ENCODE results near the gene HACL1.

DNA sequence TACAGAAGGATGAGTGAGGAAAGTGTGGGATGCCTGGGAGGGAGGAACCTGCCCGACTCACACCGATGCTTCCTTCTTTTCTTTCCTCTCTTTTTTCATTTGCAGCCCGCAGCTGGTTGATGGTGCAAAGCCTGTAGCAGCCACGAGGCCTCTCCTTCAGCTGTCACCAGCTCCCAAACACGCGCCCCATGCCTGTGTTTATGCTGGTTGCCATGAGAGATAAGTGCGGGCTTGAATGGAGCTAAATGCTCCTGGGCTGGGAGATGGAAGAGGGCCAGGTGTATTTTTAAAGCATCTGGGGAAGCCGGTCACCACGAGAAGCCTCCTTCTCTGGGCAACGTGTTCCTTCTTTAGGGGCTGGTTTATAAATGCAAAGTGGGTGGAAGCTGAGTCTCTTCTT lies 89.2 kb downstream of the HACL1 start:
- no peak for TF ChIP-seq TAF1 (IDR thresholded peaks at IDR 0.05; ENCODE audit: borderline replicate concordance, low read depth, low read length)
- TF ChIP-seq IRF4 (IDR thresholded peaks at IDR 0.05; ENCODE audit: low read depth, low read length) = no peak
- no peak for TF ChIP-seq NR2C2 (IDR thresholded peaks at IDR 0.05; ENCODE audit: borderline replicate concordance, control insufficient read depth, insufficient read length, low read depth)
- TF ChIP-seq HDAC2 (IDR thresholded peaks at IDR 0.05) = no peak
- TF ChIP-seq, protein P1, sequence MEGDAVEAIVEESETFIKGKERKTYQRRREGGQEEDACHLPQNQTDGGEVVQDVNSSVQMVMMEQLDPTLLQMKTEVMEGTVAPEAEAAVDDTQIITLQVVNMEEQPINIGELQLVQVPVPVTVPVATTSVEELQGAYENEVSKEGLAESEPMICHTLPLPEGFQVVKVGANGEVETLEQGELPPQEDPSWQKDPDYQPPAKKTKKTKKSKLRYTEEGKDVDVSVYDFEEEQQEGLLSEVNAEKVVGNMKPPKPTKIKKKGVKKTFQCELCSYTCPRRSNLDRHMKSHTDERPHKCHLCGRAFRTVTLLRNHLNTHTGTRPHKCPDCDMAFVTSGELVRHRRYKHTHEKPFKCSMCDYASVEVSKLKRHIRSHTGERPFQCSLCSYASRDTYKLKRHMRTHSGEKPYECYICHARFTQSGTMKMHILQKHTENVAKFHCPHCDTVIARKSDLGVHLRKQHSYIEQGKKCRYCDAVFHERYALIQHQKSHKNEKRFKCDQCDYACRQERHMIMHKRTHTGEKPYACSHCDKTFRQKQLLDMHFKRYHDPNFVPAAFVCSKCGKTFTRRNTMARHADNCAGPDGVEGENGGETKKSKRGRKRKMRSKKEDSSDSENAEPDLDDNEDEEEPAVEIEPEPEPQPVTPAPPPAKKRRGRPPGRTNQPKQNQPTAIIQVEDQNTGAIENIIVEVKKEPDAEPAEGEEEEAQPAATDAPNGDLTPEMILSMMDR (IDR thresholded peaks at IDR 0.05 in 2 of 3, conservative IDR thresholded peaks at IDR 0.05 in 1 of 3; ENCODE audit: control insufficient read depth in 2 of 3, extremely low read depth in 1 of 3, insufficient read depth in 1 of 3, low read depth in 3 of 3, low read length in 3 of 3) = no peak
- TF ChIP-seq, protein P2, sequence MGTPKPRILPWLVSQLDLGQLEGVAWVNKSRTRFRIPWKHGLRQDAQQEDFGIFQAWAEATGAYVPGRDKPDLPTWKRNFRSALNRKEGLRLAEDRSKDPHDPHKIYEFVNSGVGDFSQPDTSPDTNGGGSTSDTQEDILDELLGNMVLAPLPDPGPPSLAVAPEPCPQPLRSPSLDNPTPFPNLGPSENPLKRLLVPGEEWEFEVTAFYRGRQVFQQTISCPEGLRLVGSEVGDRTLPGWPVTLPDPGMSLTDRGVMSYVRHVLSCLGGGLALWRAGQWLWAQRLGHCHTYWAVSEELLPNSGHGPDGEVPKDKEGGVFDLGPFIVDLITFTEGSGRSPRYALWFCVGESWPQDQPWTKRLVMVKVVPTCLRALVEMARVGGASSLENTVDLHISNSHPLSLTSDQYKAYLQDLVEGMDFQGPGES (IDR thresholded peaks at IDR 0.05) = no peak
- no peak for TF ChIP-seq EZH2 (IDR thresholded peaks at IDR 0.05; ENCODE audit: borderline replicate concordance, control insufficient read depth, low read depth, low read length)
- no peak for TF ChIP-seq FOXK2 (IDR thresholded peaks at IDR 0.05)
- no peak for TF ChIP-seq YY1 (IDR thresholded peaks at IDR 0.05; ENCODE audit: low read depth, low read length)
- no peak for TF ChIP-seq POLR2A (IDR thresholded peaks at IDR 0.05; ENCODE audit: low read depth, low read length)
- no peak for TF ChIP-seq STAT3 (IDR thresholded peaks at IDR 0.05; ENCODE audit: low read depth, low read length)
- TF ChIP-seq NRF1 (conservative IDR thresholded peaks at IDR 0.05; ENCODE audit: low read depth, low read length) = no peak
- TF ChIP-seq, protein P3, sequence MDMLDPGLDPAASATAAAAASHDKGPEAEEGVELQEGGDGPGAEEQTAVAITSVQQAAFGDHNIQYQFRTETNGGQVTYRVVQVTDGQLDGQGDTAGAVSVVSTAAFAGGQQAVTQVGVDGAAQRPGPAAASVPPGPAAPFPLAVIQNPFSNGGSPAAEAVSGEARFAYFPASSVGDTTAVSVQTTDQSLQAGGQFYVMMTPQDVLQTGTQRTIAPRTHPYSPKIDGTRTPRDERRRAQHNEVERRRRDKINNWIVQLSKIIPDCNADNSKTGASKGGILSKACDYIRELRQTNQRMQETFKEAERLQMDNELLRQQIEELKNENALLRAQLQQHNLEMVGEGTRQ (IDR thresholded peaks at IDR 0.05; ENCODE audit: borderline replicate concordance, low read depth, low read length) = no peak

All from GM12878 (cell line).